Breast epithelium (tissue), 4 donors: ENCODE results near the gene BICC1. TPM values are rescaled to one million over a fixed set of nuclear protein-coding genes. Genes with fewer than 3 reads are reported as not detected.

Experiments used
- DNase-seq, 2 donors: peaks; one replicate each; pipeline ENCODE4 v3.0.0-alpha.2; 2019; ENCODE audit warnings: low spot score in 2 of 2
- H3K27ac ChIP-seq, 2 donors: fragments of 200-600 bp; sonication (generic) in 1 of 2; one replicate each; pipeline ENCODE4 v1.5.1; 2016 to 2019; ENCODE audit warnings: mild to moderate bottlenecking in 1 of 2
- H3K27me3 ChIP-seq, 2 donors: fragments of 200-600 bp; sonication (generic) in 1 of 2; one replicate each; pipeline versions ENCODE4 v1.5.1 to v1.6.0; 2017 to 2019; ENCODE audit warnings: control low read depth in 1 of 2, mild to moderate bottlenecking in 1 of 2
- H3K36me3 ChIP-seq: fragments of 200-600 bp; one replicate; pipeline ENCODE4 v1.5.1; 2019
- H3K4me1 ChIP-seq, 2 donors: fragments of 200-600 bp; sonication (generic); one replicate each; pipeline ENCODE4 v1.5.1; 2016 to 2019; ENCODE audit warnings: control low read depth in 1 of 2
- H3K4me3 ChIP-seq, 3 donors: fragments of 200-600 bp; sonication (generic); 1 replicate in 2 of 3; 2 replicates in 1 of 3; pipeline ENCODE4 v1.5.1; 2016 to 2019; ENCODE audit warnings: mild to moderate bottlenecking in 3 of 3, moderate library complexity in 2 of 3
- H3K9me3 ChIP-seq, 2 donors: fragments of 200-600 bp; sonication (generic) in 1 of 2; one replicate each; pipeline ENCODE4 v1.5.1; 2016 to 2019; ENCODE audit warnings: control low read depth in 1 of 2
- CTCF ChIP-seq, 3 donors: fragments of 450-650 bp; IDR thresholded peaks; one replicate each; pipeline ENCODE4 v1.5.1; 2016 to 2017; ENCODE audit warnings: antibody characterized with exemption in 3 of 3, mild to moderate bottlenecking in 3 of 3, moderate library complexity in 3 of 3
- POLR2A ChIP-seq: fragments of 450-650 bp; IDR thresholded peaks from one replicate; pipeline ENCODE4 v1.6.1; 2016; ENCODE audit warnings: antibody characterized with exemption, mild to moderate bottlenecking, moderate library complexity
- POLR2AphosphoS5 ChIP-seq, 3 donors: sonication (generic); formaldehyde crosslinking; IDR thresholded peaks; one replicate each; pipeline ENCODE4 v1.6.1; 2017; ENCODE audit warnings: antibody characterized with exemption in 3 of 3
- intact Hi-C: fragments of 100-400 bp; cut with DNase I; formaldehyde crosslinking; loops from one replicate; pipeline ENCODE4 v1.15.1; 2023; ENCODE audit warnings: low total_unique reads
- total RNA-seq, 3 donors: library from RNA; depleted of rRNA; stranded (reverse); fragments of >200 nt; gene quantifications; one replicate each; pipeline ENCODE4 v1.1.0, GENCODE V29; 2016

BICC1 gene
- total RNA-seq, 3 donors from 2014 or later: 24.3 to 35.5 (median 26.2) TPM

GRCh38 chr10:58578366-58578765 is 65.7 kb downstream of the BICC1 start:
- intact Hi-C loops: no loop called here
- no peak for TF ChIP-seq POLR2A
- no peak for TF ChIP-seq CTCF (IDR thresholded peaks at IDR 0.05)
- no peak for TF ChIP-seq POLR2AphosphoS5 (IDR thresholded peaks at IDR 0.05)
- no peak for DNase-seq
- H3K9me3 ChIP-seq: peaks cover 0 to 5% of the 10 kb centered on the region in 2 donors
- peaks cover 0 to 2% of the 10 kb centered on the region in 2 donors for H3K4me1 ChIP-seq
- peak overlapping the region; percentile 60 to 68 for H3K27ac ChIP-seq
- no peaks in the 10 kb centered on the region for H3K27me3 ChIP-seq
- H3K4me3 ChIP-seq: no peak overlapping the region
- no peaks in the 10 kb centered on the region for H3K36me3 ChIP-seq

- intact Hi-C loops: no loop called here
- Histone ChIP-seq H3K4me3 (no peak overlapping the region), H3K4me1 (peaks cover 0 to 2% of the 10 kb centered on the region in 2 donors), H3K9me3 (peaks cover 0 to 5% of the 10 kb centered on the region in 2 donors), H3K27ac (peak overlapping the region; percentile 60 to 68), H3K36me3 (no peaks in the 10 kb centered on the region), H3K27me3 (no peaks in the 10 kb centered on the region)
- no peak for TF ChIP-seq POLR2A
- TF ChIP-seq POLR2AphosphoS5 (IDR thresholded peaks at IDR 0.05): no peak
- TF ChIP-seq CTCF (IDR thresholded peaks at IDR 0.05): no peak
- DNase-seq: no peak
Observed at GRCh38 chr10:58579011-58579655, 66.5 kb downstream of the BICC1 start.

GRCh38 chr10:58582045-58582444 is 69.4 kb downstream of the BICC1 start:
- Histone ChIP-seq H3K4me1 (no peaks in the 10 kb centered on the region), H3K4me3 (no peak overlapping the region), H3K27me3 (no peaks in the 10 kb centered on the region), H3K36me3 (no peaks in the 10 kb centered on the region), H3K27ac (no peak overlapping the region), H3K9me3 (peaks cover 0 to 5% of the 10 kb centered on the region in 2 donors)
- intact Hi-C loops: no loop called here
- no peak for DNase-seq
- no peak for TF ChIP-seq POLR2AphosphoS5 (IDR thresholded peaks at IDR 0.05)
- TF ChIP-seq POLR2A: no peak
- no peak for TF ChIP-seq CTCF (IDR thresholded peaks at IDR 0.05)

- no peak for DNase-seq
- Histone ChIP-seq H3K36me3 (no peaks in the 10 kb centered on the region), H3K4me1 (peaks cover 0 to 5% of the 10 kb centered on the region in 2 donors), H3K4me3 (no peak overlapping the region), H3K9me3 (peaks cover 0 to 5% of the 10 kb centered on the region in 2 donors), H3K27ac (no peak overlapping the region), H3K27me3 (no peaks in the 10 kb centered on the region)
- no peak for TF ChIP-seq POLR2A
- TF ChIP-seq CTCF (IDR thresholded peaks at IDR 0.05): no peak
- no peak for TF ChIP-seq POLR2AphosphoS5 (IDR thresholded peaks at IDR 0.05)
- intact Hi-C loops: no loop called here
Observed at GRCh38 chr10:58585435-58585834, 72.8 kb downstream of the BICC1 start.

GRCh38 chr10:58586282-58587245 is 73.9 kb downstream of the BICC1 start:
- intact Hi-C loops: no loop called here
- no peaks in the 10 kb centered on the region for H3K36me3 ChIP-seq
- H3K27me3 ChIP-seq: no peaks in the 10 kb centered on the region
- TF ChIP-seq CTCF (IDR thresholded peaks at IDR 0.05): no peak
- H3K9me3 ChIP-seq: peaks cover 0 to 5% of the 10 kb centered on the region in 2 donors
- no peak overlapping the region for H3K27ac ChIP-seq
- DNase-seq: no peak
- H3K4me1 ChIP-seq: peaks cover 0 to 6% of the 10 kb centered on the region in 2 donors
- no peak overlapping the region for H3K4me3 ChIP-seq
